GM23248 (cell line): ENCODE results near the gene PDE4B. TPM values are rescaled to one million over a fixed set of nuclear protein-coding genes. Genes with fewer than 3 reads are reported as not detected.
A peak's percentile ranks its signal among the peaks of the same experiment; 100 is the strongest.

Experiments used
- DNase-seq: peaks from one replicate; pipeline ENCODE4 v3.0.0-alpha.2; 2015
- H2AFZ ChIP-seq: fragments of 200-600 bp; sonication (generic); 2 replicates; pipeline ENCODE4 v1.6.1; 2016; ENCODE audit warnings: antibody characterized with exemption
- H3F3A ChIP-seq: fragments of 200-600 bp; sonication (generic); 2 replicates; pipeline ENCODE4 v1.6.1; 2016; ENCODE audit warnings: mild to moderate bottlenecking, antibody characterized with exemption, mixed run types; ENCODE audit not compliant: insufficient read depth
- H3K27ac ChIP-seq: fragments of 200-600 bp; sonication (generic); 2 replicates; pipeline ENCODE4 v1.5.1; 2016; ENCODE audit warnings: mild to moderate bottlenecking
- H3K27me3 ChIP-seq: fragments of 200-600 bp; sonication (generic); replicated peaks from 2 replicates; pipeline ENCODE4 v1.6.1; 2016; ENCODE audit warnings: mild to moderate bottlenecking; ENCODE audit not compliant: insufficient read depth
- H3K36me3 ChIP-seq: fragments of 200-600 bp; sonication (generic); 2 replicates; pipeline ENCODE4 v1.6.1; 2016; ENCODE audit warnings: low read depth, mild to moderate bottlenecking
- H3K4me1 ChIP-seq: fragments of 200-600 bp; sonication (generic); 2 replicates; pipeline ENCODE4 v1.6.1; 2016; ENCODE audit warnings: mild to moderate bottlenecking; ENCODE audit not compliant: insufficient read depth
- H3K4me2 ChIP-seq: fragments of 200-600 bp; sonication (generic); one replicate; pipeline ENCODE4 v1.6.1; 2016; ENCODE audit warnings: mild to moderate bottlenecking; ENCODE audit not compliant: unreplicated experiment
- H3K4me3 ChIP-seq: fragments of 200-600 bp; sonication (generic); 2 replicates; pipeline ENCODE4 v1.5.1; 2016; ENCODE audit warnings: mild to moderate bottlenecking
- H3K79me2 ChIP-seq: fragments of 200-600 bp; sonication (generic); 2 replicates; pipeline ENCODE4 v1.6.1; 2016; ENCODE audit warnings: mild to moderate bottlenecking; ENCODE audit not compliant: insufficient read depth
- H3K9ac ChIP-seq: fragments of 200-600 bp; sonication (generic); 2 replicates; pipeline ENCODE4 v1.6.1; 2016; ENCODE audit warnings: mild to moderate bottlenecking
- H3K9me2 ChIP-seq: fragments of 200-600 bp; sonication (generic); 2 replicates; pipeline ENCODE4 v1.6.1; 2016; ENCODE audit warnings: mixed run types, mild to moderate bottlenecking, moderate library complexity; ENCODE audit not compliant: insufficient read depth
- H3K9me3 ChIP-seq: fragments of 200-600 bp; sonication (generic); one replicate; pipeline ENCODE4 v1.6.1; 2017; ENCODE audit warnings: low read depth
- H4K20me1 ChIP-seq: fragments of 200-600 bp; sonication (generic); 2 replicates; pipeline ENCODE4 v1.6.0; 2016; ENCODE audit not compliant: insufficient read depth
- EZH2 ChIP-seq: fragments of 200-600 bp; sonication (generic); IDR thresholded peaks from 2 replicates; pipeline ENCODE4 v1.6.1; 2018; ENCODE audit warnings: antibody characterized with exemption, mild to moderate bottlenecking; ENCODE audit not compliant: insufficient read depth, poor library complexity, severe bottlenecking
- EZH2phosphoT487 ChIP-seq: fragments of 200-600 bp; sonication (generic); IDR thresholded peaks from 2 replicates; pipeline ENCODE4 v1.6.1; 2018; ENCODE audit warnings: antibody characterized with exemption, moderate library complexity, mild to moderate bottlenecking, low read depth; ENCODE audit not compliant: insufficient read depth
- WGBS, 2 experiments: methylation state at CpG; one replicate each; pipeline ENCODE4 v1.1.6; 2015 to 2017; ENCODE audit warnings: low lambda C conversion rate in 2 of 2, low coverage in 1 of 2; ENCODE audit errors: missing lambda C conversion rate in 2 of 2; 5-methylcytosine and 5-hydroxymethylcytosine counted together
- in situ Hi-C: fragments of 300-500 bp; cut with MboI; formaldehyde crosslinking; loops from 2 replicates; pipeline ENCODE4 v1.15.0; 2020
- polyA plus RNA-seq: library from polyadenylated mRNA; unstranded; fragments of >200 nt; fragmentation: Nextera tagmentation; extraction: Ambion mirVana; gene quantifications from 2 replicates; pipeline ENCODE4 v1.2.1, GENCODE V29; 2016
- total RNA-seq: library from RNA; depleted of rRNA; stranded (reverse); fragments of >200 nt; shearing (Covaris generic); gene quantifications from 2 replicates; pipeline ENCODE4 v1.2.3, GENCODE V29; 2014

The PDE4B gene
- total and polyA plus RNA-seq, 2 experiments from 2014 or later, result 19.9 to 36.2 TPM

DNA sequence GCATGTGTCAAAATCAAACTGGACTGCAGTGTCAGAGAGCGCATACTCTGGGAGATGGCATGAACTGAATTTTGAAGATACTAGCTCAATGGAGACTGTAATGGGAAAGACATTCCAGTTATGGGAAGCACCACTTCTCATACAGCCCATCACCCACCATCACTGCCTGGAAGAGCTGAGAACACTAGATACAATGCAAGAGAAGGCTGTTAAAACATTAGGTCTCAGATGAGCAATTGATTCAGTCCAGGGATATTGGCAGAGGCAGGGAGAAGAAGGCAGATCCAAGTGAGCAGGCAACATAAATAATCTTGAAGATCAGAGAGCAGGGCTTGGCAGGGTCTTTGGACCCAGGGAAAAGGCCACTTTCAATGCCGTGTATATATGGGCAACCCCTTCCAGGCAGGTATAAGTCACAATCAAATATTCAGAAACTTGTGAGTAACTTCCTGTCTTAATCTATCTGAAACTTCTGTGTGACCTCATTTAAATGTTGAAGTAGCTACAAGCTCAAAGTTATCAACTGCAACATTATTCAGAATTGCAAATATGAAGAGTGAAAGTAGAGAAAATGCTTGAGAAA is 450.9 kb downstream of the PDE4B start:
- H3K4me1 ChIP-seq, result peaks cover 44% of the 10 kb centered on the region
- peak overlapping the region; percentile 56; the same call in 1 of the 2 replicates for H3K9ac ChIP-seq
- H3K4me2 ChIP-seq, result peak overlapping the region; percentile 61
- H3K27ac ChIP-seq, result peak overlapping the region; percentile 57
- H4K20me1 ChIP-seq, result no peaks in the 10 kb centered on the region
- DNase-seq, result peak; percentile 36
- 57 to 60% methylated on average over 2 of the region's 2 CpGs for WGBS, 2 experiments
- H2AFZ ChIP-seq, result 0 out of 2 replicates have a peak overlapping the region, but pooled peaks have one; percentile 54
- H3K27me3 ChIP-seq, result no peaks in the 10 kb centered on the region
- H3K9me2 ChIP-seq, result no peaks in the 10 kb centered on the region
- peaks cover 13% of the 10 kb centered on the region for H3F3A ChIP-seq
- in situ Hi-C loops, result loop anchor here (5.0 to 10.0 kb wide), 2 partner anchors 291 to 529 kb away; no protein-coding TSS in a partner anchor
- TF ChIP-seq EZH2phosphoT487, result no peak
- no peaks in the 10 kb centered on the region for H3K36me3 ChIP-seq
- H3K79me2 ChIP-seq, result no peaks in the 10 kb centered on the region
- no peaks in the 10 kb centered on the region for H3K9me3 ChIP-seq
- H3K4me3 ChIP-seq, result no peak overlapping the region

DNA sequence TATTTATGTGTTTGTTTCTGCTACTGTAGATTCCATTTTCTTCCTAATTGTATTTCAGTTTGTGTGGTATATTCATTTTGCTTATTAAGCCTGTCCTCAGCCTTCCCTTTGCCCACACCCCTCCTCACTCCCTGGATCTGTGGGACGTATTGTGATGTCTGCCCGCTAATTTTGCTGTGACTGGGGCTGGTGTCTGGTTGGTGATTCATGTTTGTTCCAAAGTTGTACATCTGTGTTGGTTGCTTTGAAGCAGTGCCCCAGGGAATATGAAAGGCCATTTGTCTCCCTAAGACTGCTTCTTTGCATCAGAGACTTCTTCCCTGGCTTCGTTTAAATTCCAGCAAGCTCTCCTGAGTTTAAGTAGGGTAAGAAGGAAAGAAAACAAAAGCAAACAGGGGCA is 451.7 kb downstream of the PDE4B start:
- no peaks in the 10 kb centered on the region for H3K9me3 ChIP-seq
- H3K4me1 ChIP-seq, result peaks cover 42% of the 10 kb centered on the region
- H3K4me2 ChIP-seq, result peak overlapping the region; percentile 62
- TF ChIP-seq EZH2phosphoT487 (no peak), EZH2 (no peak)
- H2AFZ ChIP-seq, result peak overlapping the region; percentile 23; the same call in 1 of the 2 replicates
- no peaks in the 10 kb centered on the region for H3K36me3 ChIP-seq
- H4K20me1 ChIP-seq, result no peaks in the 10 kb centered on the region
- H3F3A ChIP-seq, result peaks cover 13% of the 10 kb centered on the region
- H3K4me3 ChIP-seq, result no peak overlapping the region
- H3K27ac ChIP-seq, result no peak overlapping the region; the same call in 1 of the 2 replicates
- WGBS, 2 experiments, result 27 to 28% methylated on average over 3 of the region's 3 CpGs
- H3K27me3 ChIP-seq, result no peaks in the 10 kb centered on the region
- no peaks in the 10 kb centered on the region for H3K79me2 ChIP-seq
- no peak overlapping the region; the same call in 1 of the 2 replicates for H3K9ac ChIP-seq
- in situ Hi-C loops, result loop anchor here (5.0 to 10.0 kb wide), 2 partner anchors 292 to 530 kb away; no protein-coding TSS in a partner anchor
- H3K9me2 ChIP-seq, result no peaks in the 10 kb centered on the region
- DNase-seq, result peak; percentile 58

DNA sequence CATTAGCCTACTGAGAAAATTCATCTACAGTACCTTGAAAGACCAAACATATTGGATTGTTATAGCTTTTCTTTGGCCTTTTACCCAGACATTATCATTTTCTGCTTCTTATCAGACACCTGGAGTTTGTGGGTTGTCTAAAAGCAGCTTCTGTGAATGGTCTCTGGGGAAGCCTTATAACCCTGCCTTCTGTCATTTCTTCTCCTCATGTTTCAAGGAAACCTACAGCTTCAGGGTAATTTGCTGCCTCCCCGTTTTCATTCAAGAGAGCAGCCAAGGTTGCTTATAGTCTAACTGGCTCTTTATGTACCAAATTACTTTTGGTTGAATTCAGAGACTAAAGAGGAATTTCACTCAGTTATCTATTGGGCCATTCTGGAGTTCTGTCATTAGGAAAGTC is 453.0 kb downstream of the PDE4B start:
- H3K9ac ChIP-seq, result no peak overlapping the region
- H3K36me3 ChIP-seq, result no peaks in the 10 kb centered on the region
- H3K9me2 ChIP-seq, result no peaks in the 10 kb centered on the region
- no peak overlapping the region for H3K4me3 ChIP-seq
- H3K4me1 ChIP-seq, result peaks cover 31% of the 10 kb centered on the region
- 94 to 100% methylated on average over 1 of the region's 1 CpG for WGBS, 2 experiments
- no peak for DNase-seq
- no peaks in the 10 kb centered on the region for H4K20me1 ChIP-seq
- no peak overlapping the region for H2AFZ ChIP-seq
- TF ChIP-seq EZH2phosphoT487 (no peak), EZH2 (no peak)
- no peak overlapping the region for H3K4me2 ChIP-seq
- H3F3A ChIP-seq, result peaks cover 13% of the 10 kb centered on the region
- H3K27ac ChIP-seq, result no peak overlapping the region
- in situ Hi-C loops, result loop anchor here (10.0 kb wide), 1 partner anchor 531 kb away; no protein-coding TSS in a partner anchor
- H3K79me2 ChIP-seq, result no peaks in the 10 kb centered on the region
- no peaks in the 10 kb centered on the region for H3K9me3 ChIP-seq
- no peaks in the 10 kb centered on the region for H3K27me3 ChIP-seq

DNA sequence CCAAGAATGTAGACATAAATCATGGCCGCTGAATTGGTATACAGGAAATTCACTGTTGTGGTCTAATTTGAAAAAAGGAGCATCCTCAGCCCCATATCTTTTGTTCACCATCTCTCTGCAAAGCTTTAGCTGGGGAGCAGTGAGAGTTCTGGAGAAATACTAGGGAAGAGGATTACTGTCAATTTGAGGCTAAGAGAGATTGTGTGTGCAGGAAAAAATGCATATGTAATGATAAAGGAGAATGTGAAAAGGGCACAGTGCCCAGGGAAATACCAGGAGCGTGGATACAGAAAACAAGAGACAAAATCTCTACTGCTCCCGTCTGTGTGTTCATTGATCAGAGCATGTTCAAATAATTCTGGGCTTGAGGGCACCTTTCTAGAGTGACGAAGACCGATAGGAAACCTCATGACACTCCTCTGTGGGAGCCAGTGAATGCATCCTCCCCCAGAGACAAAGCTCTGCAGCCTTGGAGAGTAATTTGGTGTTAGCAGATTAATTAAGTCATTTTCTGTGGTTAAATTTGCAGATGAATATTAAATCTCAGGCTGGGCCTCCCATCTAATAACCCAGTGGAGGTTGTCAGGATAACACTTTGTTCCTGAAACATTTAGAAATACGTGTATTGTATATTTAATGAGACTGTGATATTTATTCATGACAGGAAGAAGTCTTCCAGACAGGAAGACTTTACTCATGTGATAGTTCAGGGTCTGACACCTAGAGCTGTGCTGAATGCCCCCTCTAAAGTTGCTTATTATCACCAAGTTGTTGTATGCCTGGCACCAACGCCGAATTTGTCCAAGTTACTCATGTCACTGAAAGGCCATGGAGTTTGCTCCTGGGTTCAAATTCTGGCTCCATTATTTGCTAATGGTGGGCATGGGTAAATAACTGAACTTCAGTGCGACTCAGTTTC is 453.9 kb downstream of the PDE4B start:
- 95 to 97% methylated on average over 9 of the region's 9 CpGs for WGBS, 2 experiments
- in situ Hi-C loops, result loop anchor here (10.0 kb wide), 1 partner anchor 532 kb away; no protein-coding TSS in a partner anchor

More for the DNA sequence above, 453.9 kb downstream of the PDE4B start:
- Histone ChIP-seq H3K4me1 (peaks cover 23% of the 10 kb centered on the region), H3K9me2 (no peaks in the 10 kb centered on the region), H3K27ac (no peak overlapping the region), H3K36me3 (no peaks in the 10 kb centered on the region), H3K4me2 (no peak overlapping the region), H2AFZ (no peak overlapping the region), H4K20me1 (no peaks in the 10 kb centered on the region), H3K9ac (no peak overlapping the region), H3K9me3 (no peaks in the 10 kb centered on the region), H3K79me2 (no peaks in the 10 kb centered on the region), H3K4me3 (no peak overlapping the region), H3F3A (peaks cover 13% of the 10 kb centered on the region), H3K27me3 (no peaks in the 10 kb centered on the region)
- no peak for DNase-seq
- no peak for TF ChIP-seq EZH2
- TF ChIP-seq EZH2phosphoT487, result no peak
